Adipose tissue (tissue), 3 donors: ENCODE measurements around the gene RPLP2. TPM values are rescaled to one million over a fixed set of nuclear protein-coding genes. Genes with fewer than 3 reads are reported as not detected.

ENCODE experiments used
- H3K27ac ChIP-seq: one replicate; pipeline ENCODE4 v1.5.1; 2013; ENCODE audit warnings: low read depth, low read length
- WGBS, 3 donors: extraction: QIAGEN DNeasy Blood & Tissue Kit; methylation state at CpG; one replicate each; pipeline ENCODE4 v1.1.7; 2013; 5-methylcytosine and 5-hydroxymethylcytosine counted together
- polyA plus RNA-seq, 3 donors: library from polyadenylated mRNA; stranded (reverse); fragments of 200-250 nt; gene quantifications; one replicate each; pipeline ENCODE4 v1.2.3, GENCODE V29; 2013
- donor health status: healthy with polysubstance abuse.
- donor health status: Bipolar disorder and iron deficiency.
- donor health status: healthy.

RPLP2 gene
- polyA plus RNA-seq, 3 donors: 1,158 to 3,822 (median 2,898) TPM

- 78 to 80% (median 79%) methylated on average over 33 to 34 of the region's 34 CpGs for WGBS, 3 donors
- H3K27ac ChIP-seq: no peak overlapping the region
These were observed 37.1 kb upstream of the RPLP2 start for GRCh38 chr11:772429-773390.

GRCh38 chr11:773425-773824 lies 36.3 kb upstream of the RPLP2 start:
- H3K27ac ChIP-seq: no peak overlapping the region
- WGBS, 3 donors: 91 to 92% (median 92%) methylated on average over 5 of the region's 5 CpGs

- no peak overlapping the region for H3K27ac ChIP-seq
- 92 to 97% (median 93%) methylated on average over 9 of the region's 9 CpGs for WGBS, 3 donors
These were observed 35.9 kb upstream of the RPLP2 start for GRCh38 chr11:773830-774229.

GRCh38 chr11:774873-775592 lies 34.7 kb upstream of the RPLP2 start:
- H3K27ac ChIP-seq: no peak overlapping the region
- WGBS, 3 donors: 68 to 71% (median 71%) methylated on average over 18 to 20 of the region's 20 CpGs

GRCh38 chr11:776263-776560 lies 33.6 kb upstream of the RPLP2 start:
- 32 to 41% (median 37%) methylated on average over 11 of the region's 11 CpGs for WGBS, 3 donors
- no peak overlapping the region for H3K27ac ChIP-seq

- 1 to 2% (median 2%) methylated on average over 57 to 65 of the region's 65 CpGs for WGBS, 3 donors
- no peak overlapping the region for H3K27ac ChIP-seq
These were observed 33.0 kb upstream of the RPLP2 start for GRCh38 chr11:776561-777287.

GRCh38 chr11:777288-778255 lies 32.2 kb upstream of the RPLP2 start, which contains the start of gene GATD1:
GATD1 (minus strand) TSS chr11:777487; CDS start chr11:777462, 25 bp downstream.
- no peak within 1 kb of the TSS for H3K27ac ChIP-seq
- WGBS, 3 donors: 1 to 2% (median 1%) methylated on average over 85 to 110 of the region's 110 CpGs

- no peak overlapping the region for H3K27ac ChIP-seq
- 92 to 94% (median 92%) methylated on average over 23 of the region's 23 CpGs for WGBS, 3 donors
These were observed 30.5 kb upstream of the RPLP2 start for GRCh38 chr11:778976-779954.

- 94 to 98% (median 94%) methylated on average over 15 to 16 of the region's 16 CpGs for WGBS, 3 donors
- no peak overlapping the region for H3K27ac ChIP-seq
These were observed 29.7 kb upstream of the RPLP2 start for GRCh38 chr11:779955-780532.

- no peak overlapping the region for H3K27ac ChIP-seq
- WGBS, 3 donors: 76% methylated on average over 34 to 36 of the region's 36 CpGs
These were observed 27.2 kb upstream of the RPLP2 start for GRCh38 chr11:782264-783174.

- WGBS, 3 donors: 10 to 43% (median 32%) methylated on average over 24 of the region's 24 CpGs
- no peak overlapping the region for H3K27ac ChIP-seq
These were observed 26.2 kb upstream of the RPLP2 start for GRCh38 chr11:783581-784015.

- WGBS, 3 donors: 76 to 86% (median 77%) methylated on average over 23 to 24 of the region's 24 CpGs
- no peak overlapping the region for H3K27ac ChIP-seq
These were observed 23.3 kb upstream of the RPLP2 start for GRCh38 chr11:786235-787083.

GRCh38 chr11:787084-787675 lies 22.6 kb upstream of the RPLP2 start:
- no peak overlapping the region for H3K27ac ChIP-seq
- 84 to 93% (median 89%) methylated on average over 24 of the region's 24 CpGs for WGBS, 3 donors

- no peak overlapping the region for H3K27ac ChIP-seq
- 55 to 60% (median 60%) methylated on average over 26 to 28 of the region's 28 CpGs for WGBS, 3 donors
These were observed 21.6 kb upstream of the RPLP2 start for GRCh38 chr11:788009-788640.
